Lung (tissue), 12 donors: ENCODE results near the gene UBR4. TPM values are rescaled to one million over a fixed set of nuclear protein-coding genes. Genes with fewer than 3 reads are reported as not detected.

Source experiments
- ATAC-seq: fragments of 200-7000 bp; cut with Tn5 transposase; one replicate; pipeline ENCODE4 v1.9.1; 2020; ENCODE audit warnings: moderate number of reproducible peaks; ENCODE audit not compliant: insufficient read depth, low FRiP score
- DNase-seq, 3 donors: peaks; one replicate each; pipeline ENCODE4 v3.0.0-alpha.2; 2013 to 2017
- H3K27ac ChIP-seq, 2 donors: one replicate each; pipeline ENCODE4 v1.5.1; 2013; ENCODE audit warnings: mild to moderate bottlenecking in 2 of 2, moderate library complexity in 2 of 2, control low read depth in 1 of 2, inconsistent platforms in 1 of 2, low read depth in 1 of 2, low read length in 1 of 2
- H3K27me3 ChIP-seq, 3 donors: one replicate each; pipeline ENCODE4 v1.5.1; 2013; ENCODE audit warnings: low read length in 2 of 3; ENCODE audit not compliant: control insufficient read depth in 3 of 3, insufficient read depth in 3 of 3
- H3K36me3 ChIP-seq, 4 donors: one replicate each; pipeline ENCODE4 v1.5.1; 2013; ENCODE audit warnings: low read length in 4 of 4, mild to moderate bottlenecking in 1 of 4, moderate library complexity in 1 of 4; ENCODE audit not compliant: control insufficient read depth in 4 of 4, insufficient read depth in 4 of 4
- H3K4me1 ChIP-seq, 5 donors: one replicate each; pipeline ENCODE4 v1.5.1; 2013; ENCODE audit warnings: low read length in 5 of 5, mild to moderate bottlenecking in 2 of 5, moderate library complexity in 1 of 5; ENCODE audit not compliant: control insufficient read depth in 5 of 5, insufficient read depth in 5 of 5
- H3K4me3 ChIP-seq: one replicate; pipeline ENCODE4 v1.5.1; 2013; ENCODE audit warnings: mild to moderate bottlenecking, control low read depth, moderate library complexity
- H3K9ac ChIP-seq, 2 donors: one replicate each; pipeline ENCODE4 v1.5.1; 2013; ENCODE audit warnings: low read length in 2 of 2, control low read depth in 1 of 2; ENCODE audit not compliant: insufficient read depth in 1 of 2
- H3K9me3 ChIP-seq, 4 donors: one replicate each; pipeline ENCODE4 v1.5.1; 2013; ENCODE audit warnings: low read length in 3 of 4, mild to moderate bottlenecking in 1 of 4, moderate library complexity in 1 of 4; ENCODE audit not compliant: control insufficient read depth in 4 of 4, insufficient read depth in 3 of 4
- WGBS, 2 donors: extraction: QIAGEN DNeasy Blood & Tissue Kit; methylation state at CpG; one replicate each; pipeline ENCODE4 v1.1.7; 2013; 5-methylcytosine and 5-hydroxymethylcytosine counted together
- polyA plus RNA-seq, 2 donors: library from polyadenylated mRNA; stranded (reverse); fragments of 200-250 nt; gene quantifications; one replicate each; pipeline ENCODE4 v1.2.1, GENCODE V29; 2013
- total RNA-seq, 2 donors: library from RNA; depleted of rRNA in 1 of 2; stranded (reverse); fragments of >200 nt in 1 of 2; gene quantifications; one replicate each; pipeline ENCODE4 v1.2.1, GENCODE V29; 2014 to 2021
- TF ChIP-seq, protein P1 (sequence below): IDR thresholded peaks from 2 replicates; pipeline ENCODE4 v1.5.1; 2012; ENCODE audit warnings: mild to moderate bottlenecking; ENCODE audit errors: control extremely low read depth, extremely low read depth
- donor health status: control.
- donor health status: control.
- donor health status: Bipolar disorder and iron deficiency.
- donor health status: healthy.
- donor health status: DM: yes; HTN: yes; CAD: no.

The UBR4 gene
- total and polyA plus RNA-seq, 4 donors: 90.8 to 128 (median 113) TPM

DNA sequence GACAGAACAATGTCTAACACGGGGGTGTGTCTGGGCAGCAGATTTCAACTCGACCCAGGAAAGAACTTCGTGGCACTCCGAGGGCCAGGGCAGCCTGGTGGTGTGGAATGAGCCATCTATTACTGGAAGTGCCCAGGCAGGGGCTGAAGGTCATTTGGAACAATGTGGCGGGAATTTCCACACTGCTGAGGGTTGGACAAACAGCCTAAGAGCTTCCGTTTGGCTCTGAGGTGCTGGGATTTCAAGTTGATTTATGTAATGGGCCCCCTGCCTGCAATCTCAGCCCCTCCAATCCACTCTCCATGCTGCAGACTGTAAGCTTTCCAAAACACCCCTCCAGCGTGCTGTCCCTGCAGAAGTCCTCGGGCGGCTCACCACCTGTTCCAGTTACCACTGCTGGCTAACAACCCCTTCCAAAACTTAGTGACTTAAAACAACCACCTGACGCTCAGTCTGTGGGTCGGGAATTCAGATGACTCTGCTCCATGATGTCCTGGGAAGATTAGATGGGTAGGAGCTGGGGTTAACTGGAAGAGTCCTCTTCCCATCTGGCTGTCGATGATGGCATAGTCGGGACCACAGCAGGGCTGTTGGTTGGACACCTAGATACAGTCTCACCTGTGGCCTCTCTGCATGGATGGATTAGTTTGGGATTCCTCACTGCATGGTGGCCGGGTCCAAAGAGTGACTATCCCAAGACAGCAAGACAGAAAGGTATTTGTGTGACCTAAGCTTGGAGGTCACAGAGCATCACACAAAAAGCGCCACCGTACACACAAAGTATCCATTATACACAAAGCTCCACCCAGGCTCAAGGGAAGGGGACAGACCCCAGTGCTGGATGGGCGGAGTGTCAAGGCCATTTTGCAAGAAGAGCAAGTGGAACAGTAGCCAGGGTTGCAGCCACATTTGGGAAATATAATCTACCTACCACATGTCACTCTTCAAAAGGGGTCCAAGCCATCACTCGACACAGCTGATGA is 163.9 kb downstream of the UBR4 start:
- peaks cover 0 to 6% (median 0%) of the 10 kb centered on the region in 5 donors for H3K4me1 ChIP-seq
- ATAC-seq (no peak), DNase-seq (no peak)
- TF ChIP-seq, protein P1, sequence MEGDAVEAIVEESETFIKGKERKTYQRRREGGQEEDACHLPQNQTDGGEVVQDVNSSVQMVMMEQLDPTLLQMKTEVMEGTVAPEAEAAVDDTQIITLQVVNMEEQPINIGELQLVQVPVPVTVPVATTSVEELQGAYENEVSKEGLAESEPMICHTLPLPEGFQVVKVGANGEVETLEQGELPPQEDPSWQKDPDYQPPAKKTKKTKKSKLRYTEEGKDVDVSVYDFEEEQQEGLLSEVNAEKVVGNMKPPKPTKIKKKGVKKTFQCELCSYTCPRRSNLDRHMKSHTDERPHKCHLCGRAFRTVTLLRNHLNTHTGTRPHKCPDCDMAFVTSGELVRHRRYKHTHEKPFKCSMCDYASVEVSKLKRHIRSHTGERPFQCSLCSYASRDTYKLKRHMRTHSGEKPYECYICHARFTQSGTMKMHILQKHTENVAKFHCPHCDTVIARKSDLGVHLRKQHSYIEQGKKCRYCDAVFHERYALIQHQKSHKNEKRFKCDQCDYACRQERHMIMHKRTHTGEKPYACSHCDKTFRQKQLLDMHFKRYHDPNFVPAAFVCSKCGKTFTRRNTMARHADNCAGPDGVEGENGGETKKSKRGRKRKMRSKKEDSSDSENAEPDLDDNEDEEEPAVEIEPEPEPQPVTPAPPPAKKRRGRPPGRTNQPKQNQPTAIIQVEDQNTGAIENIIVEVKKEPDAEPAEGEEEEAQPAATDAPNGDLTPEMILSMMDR: no peak
- H3K4me3 ChIP-seq: no peak overlapping the region
- no peaks in the 10 kb centered on the region for H3K36me3 ChIP-seq
- H3K27ac ChIP-seq: no peak overlapping the region
- 62 to 81% methylated on average over 18 of the region's 18 CpGs for whole genome bisulfite sequencing, 2 donors
- H3K9ac ChIP-seq: no peak overlapping the region
- no peaks in the 10 kb centered on the region for H3K9me3 ChIP-seq
- H3K27me3 ChIP-seq: peaks cover 0 to 5% (median 0%) of the 10 kb centered on the region in 3 donors

DNA sequence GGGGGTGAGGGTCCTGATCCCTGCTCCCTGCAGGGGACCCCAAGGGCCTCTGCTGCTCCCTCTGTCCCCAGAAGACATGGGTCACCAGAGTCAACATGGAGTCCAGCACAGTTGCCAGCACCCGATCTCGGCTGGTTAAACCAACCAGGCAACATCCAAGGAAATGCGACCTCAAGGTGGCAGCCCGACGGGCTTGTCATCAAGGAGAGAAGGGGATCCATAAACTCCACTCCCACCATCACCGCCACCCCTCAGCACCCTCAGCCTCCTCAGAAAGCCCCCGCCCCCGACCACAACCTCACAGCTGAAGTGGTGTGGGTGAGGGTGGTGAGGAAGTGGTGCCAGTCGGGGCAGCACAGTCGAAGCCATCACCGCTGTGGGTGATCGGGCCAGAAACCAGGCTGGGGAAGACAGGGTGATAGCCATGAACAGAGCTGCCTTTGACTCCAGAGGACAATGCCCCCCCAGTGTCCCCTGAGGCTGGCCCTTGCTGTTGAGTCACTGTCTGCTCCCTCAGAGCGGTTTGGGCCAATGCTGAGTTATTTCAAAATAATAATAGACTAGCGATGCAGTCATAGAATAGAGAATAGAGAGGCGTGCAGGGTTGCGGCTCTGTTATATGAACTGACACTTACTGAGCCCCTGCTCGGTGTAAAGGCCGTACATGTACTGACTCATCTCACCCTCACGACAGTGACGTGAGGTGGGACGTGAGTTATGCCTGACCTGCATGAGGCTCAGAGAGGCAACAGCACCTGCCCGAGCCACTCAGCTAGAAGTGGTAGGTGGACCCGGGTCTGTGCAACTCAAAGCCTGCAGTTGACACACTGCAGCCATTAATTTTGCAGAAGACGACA is 164.9 kb downstream of the UBR4 start:
- H3K4me3 ChIP-seq: no peak overlapping the region
- H3K27ac ChIP-seq: no peak overlapping the region
- no peak overlapping the region for H3K9ac ChIP-seq
- peaks cover 0 to 5% (median 0%) of the 10 kb centered on the region in 3 donors for H3K27me3 ChIP-seq
- DNase-seq (no peak), ATAC-seq (no peak)
- H3K4me1 ChIP-seq: peaks cover 0 to 6% (median 0%) of the 10 kb centered on the region in 5 donors
- 80 to 82% methylated on average over 24 of the region's 24 CpGs for WGBS, 2 donors
- no peaks in the 10 kb centered on the region for H3K36me3 ChIP-seq
- no peaks in the 10 kb centered on the region for H3K9me3 ChIP-seq
- TF ChIP-seq, protein P1: no peak

DNA sequence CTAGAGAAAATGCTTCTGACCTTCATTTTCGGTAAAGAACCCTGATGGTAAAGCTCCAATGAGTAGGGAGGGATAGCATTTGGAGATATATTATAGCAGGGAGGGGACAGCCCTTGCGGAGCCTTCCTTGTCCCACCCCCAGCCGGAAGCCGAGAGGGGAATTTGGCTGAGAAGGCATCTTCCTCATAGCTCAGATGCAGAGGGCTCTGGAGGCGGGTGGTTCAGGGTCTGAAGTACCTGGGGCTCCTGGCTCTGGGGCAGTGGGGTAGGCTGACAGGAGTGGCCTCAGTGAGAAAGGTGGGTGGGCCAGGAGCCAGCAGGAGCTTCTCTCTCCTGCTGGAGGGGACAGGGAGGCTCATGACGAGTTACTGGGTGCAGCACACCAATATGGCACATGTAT is 165.6 kb downstream of the UBR4 start:
- no peaks in the 10 kb centered on the region for H3K9me3 ChIP-seq
- no peak overlapping the region for H3K9ac ChIP-seq
- 75 to 82% methylated on average over 6 of the region's 6 CpGs for WGBS, 2 donors
- H3K27ac ChIP-seq: no peak overlapping the region
- DNase-seq: no peak
- no peaks in the 10 kb centered on the region for H3K36me3 ChIP-seq
- H3K4me3 ChIP-seq: no peak overlapping the region
- ATAC-seq: no peak
- H3K4me1 ChIP-seq: peaks cover 0 to 6% (median 0%) of the 10 kb centered on the region in 5 donors
- TF ChIP-seq, protein P1: no peak
- H3K27me3 ChIP-seq: peaks cover 0 to 5% (median 0%) of the 10 kb centered on the region in 3 donors
